GM23338 (cell line): ENCODE results near the gene TNFRSF11A.

ENCODE experiments used
- CREB1 ChIP-seq: fragments of 250-450 bp; sonication (Bioruptor Pico); IDR thresholded peaks from 2 replicates; pipeline ENCODE4 v1.5.0; 2020; ENCODE audit warnings: low read depth, mild to moderate bottlenecking, moderate library complexity
- ETS1 ChIP-seq: IDR thresholded peaks from 2 replicates; pipeline ENCODE4 v1.6.1; 2016; ENCODE audit warnings: antibody characterized with exemption
- EZH2 ChIP-seq: fragments of 200-600 bp; sonication (generic); IDR thresholded peaks from one replicate; pipeline ENCODE4 v1.8.0; 2017; ENCODE audit warnings: antibody characterized with exemption, mild to moderate bottlenecking, low read depth; ENCODE audit not compliant: unreplicated experiment
- EZH2phosphoT487 ChIP-seq: fragments of 200-600 bp; sonication (generic); IDR thresholded peaks from one replicate; pipeline ENCODE4 v1.8.1; 2018; ENCODE audit warnings: antibody characterized with exemption; ENCODE audit not compliant: unreplicated experiment
- JUNB ChIP-seq: IDR thresholded peaks from one replicate; pipeline ENCODE4 v1.6.1; 2016; ENCODE audit warnings: antibody characterized with exemption; ENCODE audit not compliant: unreplicated experiment
- NANOG ChIP-seq: IDR thresholded peaks from 2 replicates; pipeline ENCODE4 v1.6.1; 2016; ENCODE audit warnings: antibody characterized with exemption, borderline replicate concordance
- POLR2AphosphoS5 ChIP-seq: IDR thresholded peaks from 2 replicates; pipeline ENCODE4 v1.6.1; 2016; ENCODE audit warnings: antibody characterized with exemption, low read depth
- STAT1 ChIP-seq: IDR thresholded peaks from one replicate; pipeline ENCODE4 v1.6.1; 2016; ENCODE audit warnings: antibody characterized with exemption; ENCODE audit not compliant: unreplicated experiment
- ZNF114 ChIP-seq: fragments of 250-450 bp; sonication (Bioruptor Pico); IDR thresholded peaks from 2 replicates; pipeline ENCODE4 v1.5.0; 2020; ENCODE audit warnings: mild to moderate bottlenecking, moderate library complexity
- ZNF331 ChIP-seq: fragments of 250-450 bp; sonication (Bioruptor Pico); IDR thresholded peaks from 2 replicates; pipeline ENCODE4 v1.5.0; 2020; ENCODE audit warnings: low read depth, mild to moderate bottlenecking, moderate library complexity
- TF ChIP-seq, protein P1 (sequence below), 2 experiments: fragments of 200-600 bp in 1 of 2; sonication (generic) in 1 of 2; conservative IDR thresholded peaks; 2 replicates each; pipeline versions ENCODE4 v1.5.1 to v1.6.1; 2016 to 2017; ENCODE audit warnings: antibody characterized with exemption in 2 of 2, low read depth in 2 of 2, mild to moderate bottlenecking in 2 of 2, moderate library complexity in 1 of 2
- TF ChIP-seq, protein P2 (sequence below): IDR thresholded peaks from one replicate; pipeline ENCODE4 v1.6.1; 2018; ENCODE audit warnings: antibody characterized with exemption; ENCODE audit not compliant: unreplicated experiment
- TF ChIP-seq, protein P3 (sequence below): fragments of 250-450 bp; sonication (Bioruptor Pico); IDR thresholded peaks from 2 replicates; pipeline ENCODE4 v1.5.0; 2020; ENCODE audit warnings: mild to moderate bottlenecking, moderate library complexity

GRCh38 chr18:62277045-62277444 lies 48.1 kb upstream of the TNFRSF11A start:
- TF ChIP-seq, protein P1, sequence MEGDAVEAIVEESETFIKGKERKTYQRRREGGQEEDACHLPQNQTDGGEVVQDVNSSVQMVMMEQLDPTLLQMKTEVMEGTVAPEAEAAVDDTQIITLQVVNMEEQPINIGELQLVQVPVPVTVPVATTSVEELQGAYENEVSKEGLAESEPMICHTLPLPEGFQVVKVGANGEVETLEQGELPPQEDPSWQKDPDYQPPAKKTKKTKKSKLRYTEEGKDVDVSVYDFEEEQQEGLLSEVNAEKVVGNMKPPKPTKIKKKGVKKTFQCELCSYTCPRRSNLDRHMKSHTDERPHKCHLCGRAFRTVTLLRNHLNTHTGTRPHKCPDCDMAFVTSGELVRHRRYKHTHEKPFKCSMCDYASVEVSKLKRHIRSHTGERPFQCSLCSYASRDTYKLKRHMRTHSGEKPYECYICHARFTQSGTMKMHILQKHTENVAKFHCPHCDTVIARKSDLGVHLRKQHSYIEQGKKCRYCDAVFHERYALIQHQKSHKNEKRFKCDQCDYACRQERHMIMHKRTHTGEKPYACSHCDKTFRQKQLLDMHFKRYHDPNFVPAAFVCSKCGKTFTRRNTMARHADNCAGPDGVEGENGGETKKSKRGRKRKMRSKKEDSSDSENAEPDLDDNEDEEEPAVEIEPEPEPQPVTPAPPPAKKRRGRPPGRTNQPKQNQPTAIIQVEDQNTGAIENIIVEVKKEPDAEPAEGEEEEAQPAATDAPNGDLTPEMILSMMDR (conservative IDR thresholded peaks at IDR 0.05; ENCODE audit: low read depth in 2 of 2) = no peak
- no peak for TF ChIP-seq EZH2
- TF ChIP-seq EZH2phosphoT487 = no peak
- TF ChIP-seq POLR2AphosphoS5 = no peak
- TF ChIP-seq, protein P2, sequence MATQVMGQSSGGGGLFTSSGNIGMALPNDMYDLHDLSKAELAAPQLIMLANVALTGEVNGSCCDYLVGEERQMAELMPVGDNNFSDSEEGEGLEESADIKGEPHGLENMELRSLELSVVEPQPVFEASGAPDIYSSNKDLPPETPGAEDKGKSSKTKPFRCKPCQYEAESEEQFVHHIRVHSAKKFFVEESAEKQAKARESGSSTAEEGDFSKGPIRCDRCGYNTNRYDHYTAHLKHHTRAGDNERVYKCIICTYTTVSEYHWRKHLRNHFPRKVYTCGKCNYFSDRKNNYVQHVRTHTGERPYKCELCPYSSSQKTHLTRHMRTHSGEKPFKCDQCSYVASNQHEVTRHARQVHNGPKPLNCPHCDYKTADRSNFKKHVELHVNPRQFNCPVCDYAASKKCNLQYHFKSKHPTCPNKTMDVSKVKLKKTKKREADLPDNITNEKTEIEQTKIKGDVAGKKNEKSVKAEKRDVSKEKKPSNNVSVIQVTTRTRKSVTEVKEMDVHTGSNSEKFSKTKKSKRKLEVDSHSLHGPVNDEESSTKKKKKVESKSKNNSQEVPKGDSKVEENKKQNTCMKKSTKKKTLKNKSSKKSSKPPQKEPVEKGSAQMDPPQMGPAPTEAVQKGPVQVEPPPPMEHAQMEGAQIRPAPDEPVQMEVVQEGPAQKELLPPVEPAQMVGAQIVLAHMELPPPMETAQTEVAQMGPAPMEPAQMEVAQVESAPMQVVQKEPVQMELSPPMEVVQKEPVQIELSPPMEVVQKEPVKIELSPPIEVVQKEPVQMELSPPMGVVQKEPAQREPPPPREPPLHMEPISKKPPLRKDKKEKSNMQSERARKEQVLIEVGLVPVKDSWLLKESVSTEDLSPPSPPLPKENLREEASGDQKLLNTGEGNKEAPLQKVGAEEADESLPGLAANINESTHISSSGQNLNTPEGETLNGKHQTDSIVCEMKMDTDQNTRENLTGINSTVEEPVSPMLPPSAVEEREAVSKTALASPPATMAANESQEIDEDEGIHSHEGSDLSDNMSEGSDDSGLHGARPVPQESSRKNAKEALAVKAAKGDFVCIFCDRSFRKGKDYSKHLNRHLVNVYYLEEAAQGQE = no peak
- TF ChIP-seq, protein P3, sequence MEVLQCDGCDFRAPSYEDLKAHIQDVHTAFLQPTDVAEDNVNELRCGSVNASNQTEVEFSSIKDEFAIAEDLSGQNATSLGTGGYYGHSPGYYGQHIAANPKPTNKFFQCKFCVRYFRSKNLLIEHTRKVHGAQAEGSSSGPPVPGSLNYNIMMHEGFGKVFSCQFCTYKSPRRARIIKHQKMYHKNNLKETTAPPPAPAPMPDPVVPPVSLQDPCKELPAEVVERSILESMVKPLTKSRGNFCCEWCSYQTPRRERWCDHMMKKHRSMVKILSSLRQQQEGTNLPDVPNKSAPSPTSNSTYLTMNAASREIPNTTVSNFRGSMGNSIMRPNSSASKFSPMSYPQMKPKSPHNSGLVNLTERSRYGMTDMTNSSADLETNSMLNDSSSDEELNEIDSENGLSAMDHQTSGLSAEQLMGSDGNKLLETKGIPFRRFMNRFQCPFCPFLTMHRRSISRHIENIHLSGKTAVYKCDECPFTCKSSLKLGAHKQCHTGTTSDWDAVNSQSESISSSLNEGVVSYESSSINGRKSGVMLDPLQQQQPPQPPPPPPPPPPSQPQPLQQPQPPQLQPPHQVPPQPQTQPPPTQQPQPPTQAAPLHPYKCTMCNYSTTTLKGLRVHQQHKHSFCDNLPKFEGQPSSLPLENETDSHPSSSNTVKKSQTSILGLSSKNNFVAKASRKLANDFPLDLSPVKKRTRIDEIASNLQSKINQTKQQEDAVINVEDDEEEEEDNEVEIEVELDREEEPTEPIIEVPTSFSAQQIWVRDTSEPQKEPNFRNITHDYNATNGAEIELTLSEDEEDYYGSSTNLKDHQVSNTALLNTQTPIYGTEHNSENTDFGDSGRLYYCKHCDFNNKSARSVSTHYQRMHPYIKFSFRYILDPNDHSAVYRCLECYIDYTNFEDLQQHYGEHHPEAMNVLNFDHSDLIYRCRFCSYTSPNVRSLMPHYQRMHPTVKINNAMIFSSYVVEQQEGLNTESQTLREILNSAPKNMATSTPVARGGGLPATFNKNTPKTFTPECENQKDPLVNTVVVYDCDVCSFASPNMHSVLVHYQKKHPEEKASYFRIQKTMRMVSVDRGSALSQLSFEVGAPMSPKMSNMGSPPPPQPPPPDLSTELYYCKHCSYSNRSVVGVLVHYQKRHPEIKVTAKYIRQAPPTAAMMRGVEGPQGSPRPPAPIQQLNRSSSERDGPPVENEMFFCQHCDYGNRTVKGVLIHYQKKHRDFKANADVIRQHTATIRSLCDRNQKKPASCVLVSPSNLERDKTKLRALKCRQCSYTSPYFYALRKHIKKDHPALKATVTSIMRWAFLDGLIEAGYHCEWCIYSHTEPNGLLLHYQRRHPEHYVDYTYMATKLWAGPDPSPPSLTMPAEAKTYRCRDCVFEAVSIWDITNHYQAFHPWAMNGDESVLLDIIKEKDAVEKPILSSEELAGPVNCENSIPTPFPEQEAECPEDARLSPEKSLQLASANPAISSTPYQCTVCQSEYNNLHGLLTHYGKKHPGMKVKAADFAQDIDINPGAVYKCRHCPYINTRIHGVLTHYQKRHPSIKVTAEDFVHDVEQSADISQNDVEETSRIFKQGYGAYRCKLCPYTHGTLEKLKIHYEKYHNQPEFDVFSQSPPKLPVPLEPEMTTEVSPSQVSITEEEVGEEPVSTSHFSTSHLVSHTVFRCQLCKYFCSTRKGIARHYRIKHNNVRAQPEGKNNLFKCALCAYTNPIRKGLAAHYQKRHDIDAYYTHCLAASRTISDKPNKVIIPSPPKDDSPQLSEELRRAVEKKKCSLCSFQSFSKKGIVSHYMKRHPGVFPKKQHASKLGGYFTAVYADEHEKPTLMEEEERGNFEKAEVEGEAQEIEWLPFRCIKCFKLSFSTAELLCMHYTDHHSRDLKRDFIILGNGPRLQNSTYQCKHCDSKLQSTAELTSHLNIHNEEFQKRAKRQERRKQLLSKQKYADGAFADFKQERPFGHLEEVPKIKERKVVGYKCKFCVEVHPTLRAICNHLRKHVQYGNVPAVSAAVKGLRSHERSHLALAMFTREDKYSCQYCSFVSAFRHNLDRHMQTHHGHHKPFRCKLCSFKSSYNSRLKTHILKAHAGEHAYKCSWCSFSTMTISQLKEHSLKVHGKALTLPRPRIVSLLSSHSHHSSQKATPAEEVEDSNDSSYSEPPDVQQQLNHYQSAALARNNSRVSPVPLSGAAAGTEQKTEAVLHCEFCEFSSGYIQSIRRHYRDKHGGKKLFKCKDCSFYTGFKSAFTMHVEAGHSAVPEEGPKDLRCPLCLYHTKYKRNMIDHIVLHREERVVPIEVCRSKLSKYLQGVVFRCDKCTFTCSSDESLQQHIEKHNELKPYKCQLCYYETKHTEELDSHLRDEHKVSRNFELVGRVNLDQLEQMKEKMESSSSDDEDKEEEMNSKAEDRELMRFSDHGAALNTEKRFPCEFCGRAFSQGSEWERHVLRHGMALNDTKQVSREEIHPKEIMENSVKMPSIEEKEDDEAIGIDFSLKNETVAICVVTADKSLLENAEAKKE (CRISPR knock-in tag) = no peak
- TF ChIP-seq JUNB = no peak
- no peak for TF ChIP-seq CREB1 (CRISPR knock-in tag)
- TF ChIP-seq STAT1 = no peak
- no peak for TF ChIP-seq NANOG
- no peak for TF ChIP-seq ETS1
- TF ChIP-seq ZNF331 = no peak
- no peak for TF ChIP-seq ZNF114 (CRISPR knock-in tag)
